NCI-H2196 (cell line): ENCODE measurements around the gene CPA3.

ENCODE experiments used
- DNase-seq: peaks from one replicate; lab custom pipeline; 2025; ENCODE audit not compliant: unreplicated experiment; lab: John Stamatoyannopoulos, UW

CPA3 gene, protein sequence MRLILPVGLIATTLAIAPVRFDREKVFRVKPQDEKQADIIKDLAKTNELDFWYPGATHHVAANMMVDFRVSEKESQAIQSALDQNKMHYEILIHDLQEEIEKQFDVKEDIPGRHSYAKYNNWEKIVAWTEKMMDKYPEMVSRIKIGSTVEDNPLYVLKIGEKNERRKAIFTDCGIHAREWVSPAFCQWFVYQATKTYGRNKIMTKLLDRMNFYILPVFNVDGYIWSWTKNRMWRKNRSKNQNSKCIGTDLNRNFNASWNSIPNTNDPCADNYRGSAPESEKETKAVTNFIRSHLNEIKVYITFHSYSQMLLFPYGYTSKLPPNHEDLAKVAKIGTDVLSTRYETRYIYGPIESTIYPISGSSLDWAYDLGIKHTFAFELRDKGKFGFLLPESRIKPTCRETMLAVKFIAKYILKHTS

GRCh38 chr3:148865049-148865448 lies at the start of gene CPA3:
Gene CPA3 (plus strand): TSS chr3:148865296. CDS start chr3:148865308, 12 bp downstream.
- DNase-seq, result no peak

- DNase-seq, result no peak
Observed at GRCh38 chr3:148815316-148816110, 49.6 kb upstream of the CPA3 start.

- no peak for DNase-seq
Observed at GRCh38 chr3:148816427-148816826, 48.7 kb upstream of the CPA3 start.

GRCh38 chr3:148816981-148817525 lies 48.0 kb upstream of the CPA3 start:
- no peak for DNase-seq

DNA sequence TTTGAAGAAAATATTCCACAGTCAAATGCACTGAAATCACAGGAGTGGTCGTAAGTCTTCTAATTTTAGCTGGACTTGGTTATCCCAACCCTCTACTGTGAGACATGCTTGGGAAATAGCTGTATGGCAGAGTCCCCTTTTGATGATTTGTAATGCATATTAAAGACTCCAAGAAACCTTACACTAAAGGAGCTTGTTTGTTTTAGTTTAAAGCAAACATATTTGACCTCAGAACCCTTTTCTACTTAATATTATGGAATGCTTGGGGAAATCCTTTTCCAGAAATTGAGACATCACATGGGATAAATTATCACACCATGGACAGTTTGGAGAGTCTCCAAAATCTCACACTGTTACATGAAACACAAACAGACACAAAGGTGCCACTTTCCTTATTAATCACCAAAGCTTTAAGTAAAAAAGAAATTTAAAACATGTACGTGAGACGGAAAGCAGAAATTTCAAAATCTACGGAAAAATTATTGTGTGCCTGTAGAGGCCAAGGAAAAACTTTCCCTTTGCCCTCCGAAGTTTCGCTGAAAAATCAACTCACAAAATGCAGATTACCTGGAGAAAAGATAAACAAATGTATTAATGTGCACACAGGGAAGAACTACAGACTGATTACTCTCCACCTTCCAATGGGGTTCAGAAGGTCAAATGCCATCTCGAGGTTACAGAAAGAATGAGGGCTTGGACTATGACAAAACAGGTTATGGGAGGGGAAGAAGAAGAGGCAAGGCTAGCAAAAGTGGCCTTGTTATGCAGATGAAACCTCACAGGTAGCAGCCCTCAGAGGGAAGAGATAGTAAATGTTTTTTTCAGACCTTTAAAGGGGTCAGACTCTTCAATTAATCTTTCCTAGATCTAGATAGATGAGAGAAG lies 44.5 kb upstream of the CPA3 start:
- no peak for DNase-seq

- no peak for DNase-seq
Observed at GRCh38 chr3:148823026-148823425, 42.1 kb upstream of the CPA3 start.

GRCh38 chr3:148825476-148825875 lies 39.6 kb upstream of the CPA3 start:
- DNase-seq, result no peak

GRCh38 chr3:148827585-148827984 lies 37.5 kb upstream of the CPA3 start, which contains the start of gene CPB1:
Gene CPB1 (plus strand): TSS chr3:148827811. CDS start chr3:148827824, 13 bp downstream.
- DNase-seq, result no peak

- DNase-seq, result no peak
Observed at GRCh38 chr3:148828136-148828690, 36.9 kb upstream of the CPA3 start.

DNA sequence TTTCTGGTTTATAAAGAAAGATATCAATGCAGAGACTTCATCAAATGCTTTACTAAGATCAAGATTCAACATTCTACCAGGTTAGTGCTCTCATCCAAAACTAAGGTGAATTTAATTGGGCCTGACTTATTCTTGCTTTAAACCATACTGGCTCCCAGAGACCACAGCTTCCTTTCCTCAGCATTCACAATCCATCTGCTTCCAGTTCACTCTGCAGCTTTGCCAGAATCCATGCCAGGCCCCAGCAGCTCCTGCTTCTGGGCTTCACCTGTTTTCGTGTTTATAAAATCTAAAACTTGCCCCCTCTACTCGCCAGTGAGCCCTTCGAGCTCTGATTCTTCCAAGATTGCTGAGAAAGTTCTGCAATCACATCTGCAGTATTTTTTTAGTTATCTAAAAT lies 35.2 kb upstream of the CPA3 start:
- no peak for DNase-seq

DNA sequence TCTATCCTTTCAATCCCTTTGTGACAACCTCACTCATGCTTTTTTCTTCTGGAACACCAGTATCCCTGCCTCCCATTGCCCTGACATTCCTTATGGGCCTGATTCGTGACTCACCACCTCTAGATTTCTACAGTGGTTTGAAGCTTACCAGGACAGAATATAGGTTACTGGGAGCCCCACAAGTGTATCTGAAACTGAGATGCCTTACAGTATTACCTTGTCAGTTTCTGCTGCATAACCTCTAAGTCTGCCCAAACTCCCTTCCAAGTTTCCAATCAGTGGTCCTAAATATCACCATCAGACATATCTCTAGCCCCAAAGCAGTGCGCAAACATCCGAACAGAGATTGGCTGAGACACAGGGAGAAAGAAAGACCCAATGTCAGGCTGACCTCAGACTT lies 31.9 kb upstream of the CPA3 start:
- DNase-seq, result no peak

DNA sequence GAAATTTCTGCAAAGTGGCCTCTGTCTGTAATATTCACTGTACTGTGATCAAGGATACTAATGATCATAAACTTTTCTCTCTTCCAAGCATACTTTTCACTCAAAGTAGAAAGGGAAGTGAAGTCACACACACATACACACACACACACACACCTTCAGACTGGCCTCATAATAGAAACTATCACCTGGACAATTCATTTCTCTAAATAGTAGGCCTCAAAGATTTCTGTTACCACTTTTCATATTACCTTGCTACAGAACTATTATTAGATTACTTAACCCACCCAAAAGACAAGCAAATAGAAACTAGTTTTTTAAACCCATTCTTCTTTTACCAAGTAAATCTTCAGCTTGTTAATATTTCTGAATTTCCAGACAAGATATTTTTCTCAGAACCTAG lies 25.3 kb upstream of the CPA3 start:
- DNase-seq, result no peak

DNA sequence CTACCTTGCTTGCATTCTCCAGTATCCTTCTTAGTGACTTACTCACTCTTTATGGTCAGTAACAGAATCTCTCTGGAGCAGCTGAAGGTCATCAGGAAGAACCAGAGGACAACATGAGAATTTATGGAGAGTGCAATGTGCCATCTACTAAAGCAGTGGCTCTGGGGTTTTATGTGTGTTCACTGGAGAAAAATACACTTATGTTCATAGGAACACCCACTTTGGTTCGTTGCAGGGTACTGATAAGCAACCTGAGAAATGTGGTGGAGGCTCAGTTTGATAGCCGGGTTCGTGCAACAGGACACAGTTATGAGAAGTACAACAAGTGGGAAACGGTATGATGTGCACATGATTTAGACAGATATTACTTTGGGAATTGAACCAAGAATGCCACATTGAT lies 24.6 kb upstream of the CPA3 start:
- DNase-seq, result no peak

- DNase-seq, result no peak
Observed at GRCh38 chr3:148845756-148846395, 19.2 kb upstream of the CPA3 start.

- DNase-seq, result no peak
Observed at GRCh38 chr3:148847351-148847750, 17.7 kb upstream of the CPA3 start.

GRCh38 chr3:148848410-148848809 lies 16.7 kb upstream of the CPA3 start:
- DNase-seq, result no peak

GRCh38 chr3:148852271-148852992 lies 12.7 kb upstream of the CPA3 start:
- DNase-seq, result no peak

GRCh38 chr3:148853076-148853475 lies 12.0 kb upstream of the CPA3 start:
- no peak for DNase-seq

DNA sequence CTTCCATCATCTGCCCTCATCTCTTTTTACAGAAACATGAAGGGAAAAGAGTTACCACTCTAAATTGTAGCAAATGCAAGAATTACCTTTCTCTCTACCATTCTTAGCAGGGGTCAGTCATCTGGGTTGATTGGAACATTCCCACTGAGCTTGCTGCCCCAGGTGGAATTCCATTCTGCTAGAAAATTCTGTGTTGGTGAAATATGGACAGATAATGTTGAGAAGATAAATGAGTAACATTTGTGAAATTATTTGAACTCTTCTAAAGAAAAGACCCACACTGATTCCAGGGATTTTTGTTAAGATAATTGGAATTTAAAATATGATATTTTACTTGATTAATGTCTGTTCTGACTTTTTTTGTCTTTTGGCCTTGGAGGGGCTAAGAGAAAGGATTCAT lies 11.0 kb upstream of the CPA3 start:
- DNase-seq, result no peak
